Measurements from ENCODE around the gene DGKQ. TPM values are rescaled to one million over a fixed set of nuclear protein-coding genes. Genes with fewer than 3 reads are reported as not detected.
"Not testable (repeated sequence)": the region's sequence is repeated elsewhere in the genome, so short reads cannot be mapped to it uniquely, and the experiment has no call there.

The DGKQ gene
- total and polyA plus RNA-seq, 2 experiments from 2014 or later: 4.0 to 22.4 TPM

DNA sequence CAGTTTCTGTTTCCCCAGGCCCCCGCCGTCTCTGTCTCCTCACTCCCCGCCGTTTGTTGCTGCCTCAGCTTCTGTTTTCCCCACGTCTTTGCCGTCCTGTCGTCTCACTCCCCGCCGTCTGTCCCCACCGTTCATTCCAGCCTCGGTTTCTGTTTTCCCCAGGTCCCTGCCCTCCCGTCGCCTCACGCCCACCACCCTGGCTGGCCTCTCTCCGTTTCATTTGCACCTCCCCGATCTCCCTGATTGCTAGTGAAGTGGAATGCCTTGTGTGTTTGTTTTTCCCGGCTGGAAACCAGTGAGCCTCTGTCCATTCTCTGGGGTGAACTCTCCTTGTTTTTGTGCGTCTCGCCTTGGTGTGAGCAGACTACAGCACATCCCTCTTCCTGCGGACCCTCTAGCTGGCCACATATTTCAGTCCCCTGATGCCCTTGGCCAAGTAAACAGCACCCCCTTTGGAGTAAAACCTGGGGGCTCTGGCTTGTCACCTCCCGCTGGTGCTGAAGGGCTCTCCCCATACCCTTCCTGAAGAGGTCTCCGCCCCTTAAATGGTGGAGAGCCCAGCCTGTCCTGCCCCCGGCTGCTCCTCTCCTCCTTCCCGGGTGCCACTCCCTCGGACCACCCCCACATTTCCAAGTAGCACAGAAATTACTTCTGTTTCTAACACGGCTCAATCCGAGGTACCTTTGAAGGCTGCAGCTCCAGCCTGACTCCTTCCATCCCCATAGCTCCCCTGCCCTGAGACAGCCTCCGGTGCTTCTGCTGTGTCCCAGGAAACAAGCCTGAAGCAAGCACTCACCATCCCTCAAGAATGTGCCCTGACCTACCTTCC, 27.9 kb downstream of the DGKQ start:
- H4K20me1 ChIP-seq (replicated peaks; ENCODE audit: insufficient read depth): no peaks in the 10 kb centered on the region
- H3K27ac Mint-ChIP-seq: no peak overlapping the region
- peaks cover 12% of the 10 kb centered on the region for H3K4me1 Mint-ChIP-seq
- H3K4me2 ChIP-seq: peak overlapping the region; percentile 48; the same call in 1 of the 2 replicates
- 0 out of 2 replicates have a peak overlapping the region, but pooled peaks have one; percentile 23 for H2AFZ ChIP-seq
- H3K4me1 ChIP-seq (ENCODE audit: insufficient read depth): 0 out of 2 replicates have a peak, but pooled peaks cover 4% of the 10 kb centered on the region
- H3K9me2 ChIP-seq (ENCODE audit: insufficient read depth): no peaks in the 10 kb centered on the region
- no peaks in the 10 kb centered on the region for H3K9me3 Mint-ChIP-seq
- H3K36me3 Mint-ChIP-seq (ENCODE audit: low read depth): no peaks in the 10 kb centered on the region
- peak; percentile 53 for ATAC-seq
- no peaks in the 10 kb centered on the region for H3F3A ChIP-seq (replicated peaks; ENCODE audit: low read depth)
- H3K27ac ChIP-seq (ENCODE audit: low read depth): no peak overlapping the region
- H3K27me3 ChIP-seq (ENCODE audit: insufficient read depth): no peaks in the 10 kb centered on the region
- peaks cover 8% of the 10 kb centered on the region for H3K27me3 Mint-ChIP-seq (ENCODE audit: insufficient read depth, low read depth, poor library complexity)
- no peak overlapping the region for H3K4me3 ChIP-seq
- H3K36me3 ChIP-seq (ENCODE audit: insufficient read depth): no peaks in the 10 kb centered on the region
- peak overlapping the region; percentile 52 for H3K4me3 Mint-ChIP-seq
- no peaks in the 10 kb centered on the region for H3K79me2 ChIP-seq (replicated peaks; ENCODE audit: insufficient read depth)
- no peak for DNase-seq (ENCODE audit: low spot score)
- TF ChIP-seq ZNF331 (CRISPR knock-in tag; IDR thresholded peaks at IDR 0.05; ENCODE audit: low read depth) (no peak), POLR2AphosphoS5 (IDR thresholded peaks at IDR 0.05; ENCODE audit: low read depth) (no peak), STAT1 (IDR thresholded peaks at IDR 0.05; ENCODE audit: unreplicated experiment) (no peak), EZH2phosphoT487 (IDR thresholded peaks at IDR 0.05; ENCODE audit: unreplicated experiment) (no peak), ZNF114 (CRISPR knock-in tag; IDR thresholded peaks at IDR 0.05) (no peak), CREB1 (CRISPR knock-in tag; IDR thresholded peaks at IDR 0.05; ENCODE audit: low read depth) (no peak), EZH2 (IDR thresholded peaks at IDR 0.05; ENCODE audit: low read depth, unreplicated experiment) (no peak), NANOG (IDR thresholded peaks at IDR 0.05; ENCODE audit: borderline replicate concordance) (no peak), JUNB (IDR thresholded peaks at IDR 0.05; ENCODE audit: unreplicated experiment) (no peak)
- TF ChIP-seq, protein P1, sequence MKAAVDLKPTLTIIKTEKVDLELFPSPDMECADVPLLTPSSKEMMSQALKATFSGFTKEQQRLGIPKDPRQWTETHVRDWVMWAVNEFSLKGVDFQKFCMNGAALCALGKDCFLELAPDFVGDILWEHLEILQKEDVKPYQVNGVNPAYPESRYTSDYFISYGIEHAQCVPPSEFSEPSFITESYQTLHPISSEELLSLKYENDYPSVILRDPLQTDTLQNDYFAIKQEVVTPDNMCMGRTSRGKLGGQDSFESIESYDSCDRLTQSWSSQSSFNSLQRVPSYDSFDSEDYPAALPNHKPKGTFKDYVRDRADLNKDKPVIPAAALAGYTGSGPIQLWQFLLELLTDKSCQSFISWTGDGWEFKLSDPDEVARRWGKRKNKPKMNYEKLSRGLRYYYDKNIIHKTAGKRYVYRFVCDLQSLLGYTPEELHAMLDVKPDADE (IDR thresholded peaks at IDR 0.05): no peak
- TF ChIP-seq, protein P2, sequence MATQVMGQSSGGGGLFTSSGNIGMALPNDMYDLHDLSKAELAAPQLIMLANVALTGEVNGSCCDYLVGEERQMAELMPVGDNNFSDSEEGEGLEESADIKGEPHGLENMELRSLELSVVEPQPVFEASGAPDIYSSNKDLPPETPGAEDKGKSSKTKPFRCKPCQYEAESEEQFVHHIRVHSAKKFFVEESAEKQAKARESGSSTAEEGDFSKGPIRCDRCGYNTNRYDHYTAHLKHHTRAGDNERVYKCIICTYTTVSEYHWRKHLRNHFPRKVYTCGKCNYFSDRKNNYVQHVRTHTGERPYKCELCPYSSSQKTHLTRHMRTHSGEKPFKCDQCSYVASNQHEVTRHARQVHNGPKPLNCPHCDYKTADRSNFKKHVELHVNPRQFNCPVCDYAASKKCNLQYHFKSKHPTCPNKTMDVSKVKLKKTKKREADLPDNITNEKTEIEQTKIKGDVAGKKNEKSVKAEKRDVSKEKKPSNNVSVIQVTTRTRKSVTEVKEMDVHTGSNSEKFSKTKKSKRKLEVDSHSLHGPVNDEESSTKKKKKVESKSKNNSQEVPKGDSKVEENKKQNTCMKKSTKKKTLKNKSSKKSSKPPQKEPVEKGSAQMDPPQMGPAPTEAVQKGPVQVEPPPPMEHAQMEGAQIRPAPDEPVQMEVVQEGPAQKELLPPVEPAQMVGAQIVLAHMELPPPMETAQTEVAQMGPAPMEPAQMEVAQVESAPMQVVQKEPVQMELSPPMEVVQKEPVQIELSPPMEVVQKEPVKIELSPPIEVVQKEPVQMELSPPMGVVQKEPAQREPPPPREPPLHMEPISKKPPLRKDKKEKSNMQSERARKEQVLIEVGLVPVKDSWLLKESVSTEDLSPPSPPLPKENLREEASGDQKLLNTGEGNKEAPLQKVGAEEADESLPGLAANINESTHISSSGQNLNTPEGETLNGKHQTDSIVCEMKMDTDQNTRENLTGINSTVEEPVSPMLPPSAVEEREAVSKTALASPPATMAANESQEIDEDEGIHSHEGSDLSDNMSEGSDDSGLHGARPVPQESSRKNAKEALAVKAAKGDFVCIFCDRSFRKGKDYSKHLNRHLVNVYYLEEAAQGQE (IDR thresholded peaks at IDR 0.05; ENCODE audit: unreplicated experiment): no peak
- TF ChIP-seq, protein P3, sequence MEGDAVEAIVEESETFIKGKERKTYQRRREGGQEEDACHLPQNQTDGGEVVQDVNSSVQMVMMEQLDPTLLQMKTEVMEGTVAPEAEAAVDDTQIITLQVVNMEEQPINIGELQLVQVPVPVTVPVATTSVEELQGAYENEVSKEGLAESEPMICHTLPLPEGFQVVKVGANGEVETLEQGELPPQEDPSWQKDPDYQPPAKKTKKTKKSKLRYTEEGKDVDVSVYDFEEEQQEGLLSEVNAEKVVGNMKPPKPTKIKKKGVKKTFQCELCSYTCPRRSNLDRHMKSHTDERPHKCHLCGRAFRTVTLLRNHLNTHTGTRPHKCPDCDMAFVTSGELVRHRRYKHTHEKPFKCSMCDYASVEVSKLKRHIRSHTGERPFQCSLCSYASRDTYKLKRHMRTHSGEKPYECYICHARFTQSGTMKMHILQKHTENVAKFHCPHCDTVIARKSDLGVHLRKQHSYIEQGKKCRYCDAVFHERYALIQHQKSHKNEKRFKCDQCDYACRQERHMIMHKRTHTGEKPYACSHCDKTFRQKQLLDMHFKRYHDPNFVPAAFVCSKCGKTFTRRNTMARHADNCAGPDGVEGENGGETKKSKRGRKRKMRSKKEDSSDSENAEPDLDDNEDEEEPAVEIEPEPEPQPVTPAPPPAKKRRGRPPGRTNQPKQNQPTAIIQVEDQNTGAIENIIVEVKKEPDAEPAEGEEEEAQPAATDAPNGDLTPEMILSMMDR (conservative IDR thresholded peaks at IDR 0.05; ENCODE audit: low read depth in 2 of 2): no peak

GRCh38 chr4:939508-939907, 33.9 kb downstream of the DGKQ start:
- H2AFZ ChIP-seq; ATAC-seq; H3K27me3 ChIP-seq (ENCODE audit: insufficient read depth); H3K27ac Mint-ChIP-seq; H3K4me3 Mint-ChIP-seq; H3K4me1 Mint-ChIP-seq; H3K9me3 Mint-ChIP-seq; H3K9me2 ChIP-seq (ENCODE audit: insufficient read depth); H3K27ac ChIP-seq (ENCODE audit: low read depth); H3K36me3 ChIP-seq (ENCODE audit: insufficient read depth); H3K27me3 Mint-ChIP-seq (ENCODE audit: insufficient read depth, low read depth, poor library complexity); H3F3A ChIP-seq (replicated peaks; ENCODE audit: low read depth); H3K79me2 ChIP-seq (replicated peaks; ENCODE audit: insufficient read depth); H4K20me1 ChIP-seq (replicated peaks; ENCODE audit: insufficient read depth); H3K4me1 ChIP-seq (ENCODE audit: insufficient read depth); H3K4me3 ChIP-seq; H3K36me3 Mint-ChIP-seq (ENCODE audit: low read depth); DNase-seq (ENCODE audit: low spot score); H3K4me2 ChIP-seq: not testable (repeated sequence)

All from GM23338 (cell line).